ENCODE results near the gene CHID1.

Gene CHID1

DNA sequence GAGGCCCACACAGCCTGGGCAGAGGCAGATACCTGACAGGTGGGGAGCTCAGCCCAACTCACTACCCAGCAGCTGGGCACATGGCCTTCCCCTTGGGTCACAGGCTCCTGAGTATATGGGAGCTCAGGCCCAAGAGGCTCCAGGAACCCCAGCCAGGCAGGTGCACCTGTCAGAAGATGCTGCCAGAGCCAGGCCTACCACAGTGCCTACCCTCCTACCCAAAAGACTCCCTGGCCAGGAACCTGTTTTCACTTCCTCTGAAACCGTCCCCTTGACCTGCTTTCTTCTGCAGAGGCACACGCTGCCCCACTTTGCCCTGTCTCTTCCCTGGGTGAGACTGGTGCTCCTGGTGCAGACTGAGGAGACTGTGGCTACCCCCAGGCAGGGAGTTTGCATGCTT is 2.9 kb downstream of the CHID1 start:
- no peak for DNase-seq

GRCh38 chr11:905952-906351 is 4.7 kb downstream of the CHID1 start:
- DNase-seq = no peak

GRCh38 chr11:904380-904779 is 6.2 kb downstream of the CHID1 start:
- DNase-seq = no peak

DNA sequence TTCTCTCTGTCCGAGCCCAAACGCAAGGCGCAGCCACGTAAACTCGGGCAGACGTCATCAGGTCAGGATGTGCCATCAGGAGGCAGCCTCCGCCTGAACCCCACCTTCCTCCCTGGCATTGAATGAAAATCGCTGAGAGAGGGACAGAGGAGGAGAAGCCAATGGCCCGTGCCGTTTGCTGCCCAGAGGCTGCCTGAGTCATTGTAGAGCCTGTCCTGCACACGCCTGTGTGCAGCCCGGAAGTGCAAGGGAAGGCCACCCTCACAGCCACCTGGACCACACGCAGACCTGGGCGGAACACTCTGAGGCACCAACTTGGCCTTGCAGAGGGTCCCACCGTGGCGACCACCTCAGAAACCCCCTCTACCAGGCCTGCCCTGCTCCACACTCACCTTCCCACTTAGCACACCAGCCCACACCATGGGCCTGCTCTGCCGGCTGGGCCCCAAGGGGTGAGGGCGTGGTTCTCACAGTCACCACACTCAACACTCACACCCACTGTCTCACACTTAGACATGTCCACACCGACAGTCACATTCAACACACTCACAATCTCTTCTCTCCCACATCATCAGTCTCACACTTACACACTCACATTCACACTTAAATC is 9.1 kb downstream of the CHID1 start:
- DNase-seq = no peak

GRCh38 chr11:900545-900944 is 10.1 kb downstream of the CHID1 start:
- no peak for DNase-seq

GRCh38 chr11:899724-900123 is 10.9 kb downstream of the CHID1 start:
- no peak for DNase-seq

GRCh38 chr11:898540-899190 is 11.9 kb downstream of the CHID1 start:
- DNase-seq = no peak

DNA sequence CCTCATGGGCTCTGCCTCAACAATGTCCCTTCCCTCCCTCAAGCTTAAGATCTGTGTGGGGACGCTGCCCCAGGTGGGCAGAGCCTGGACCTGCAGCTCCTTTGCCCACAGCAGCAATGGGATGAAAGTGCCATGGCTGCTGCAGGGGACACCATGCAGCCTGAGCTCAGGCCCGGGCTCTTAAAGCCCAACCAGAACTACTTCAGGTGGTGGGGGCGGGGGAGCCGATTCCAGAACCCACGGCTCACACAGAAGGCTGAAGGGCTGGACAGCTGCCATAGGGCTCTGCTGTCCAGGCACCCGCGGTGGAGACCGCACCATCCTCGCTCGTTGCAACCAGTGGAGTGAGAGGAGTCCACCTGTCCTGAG is 12.5 kb downstream of the CHID1 start:
- DNase-seq = no peak

- DNase-seq = no peak
Observed at GRCh38 chr11:897253-898142, 13.1 kb downstream of the CHID1 start.

DNA sequence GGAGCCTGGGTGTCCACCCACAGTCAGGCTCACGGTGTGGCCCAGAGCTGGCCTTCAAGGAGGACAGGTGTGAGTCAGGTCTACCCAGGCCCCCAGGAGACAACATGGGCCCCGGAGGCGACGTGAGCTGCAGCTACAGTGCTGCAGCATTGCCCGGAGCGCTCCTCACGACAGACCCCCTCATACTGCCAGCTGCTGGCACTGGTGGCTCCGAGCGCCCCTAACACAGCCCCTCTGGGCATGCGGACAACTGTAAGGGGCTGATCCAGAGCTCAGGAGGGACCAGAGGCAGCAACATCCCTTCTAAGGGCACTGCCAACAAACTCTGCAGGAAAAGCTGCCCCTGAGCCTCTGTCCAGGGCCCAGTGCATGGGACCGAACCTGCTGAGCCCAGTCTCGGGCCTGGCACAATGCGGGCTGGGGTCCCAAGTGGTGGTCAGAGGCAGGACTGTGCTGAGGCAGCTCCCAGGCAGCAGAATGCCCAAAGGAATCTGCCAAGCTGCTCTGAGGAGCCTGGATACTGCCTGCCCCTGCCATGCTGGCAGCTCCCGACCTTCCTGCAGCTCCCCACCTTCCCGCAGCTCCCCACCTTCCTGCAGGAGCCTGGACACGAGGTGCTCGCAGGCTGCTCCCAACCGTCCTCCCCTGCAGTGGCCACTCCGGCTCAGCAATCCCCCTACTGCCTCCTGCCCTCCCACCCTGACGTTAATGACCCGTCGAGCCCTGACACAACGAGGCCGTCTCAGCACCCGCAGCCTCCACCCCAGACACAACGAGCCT is 15.1 kb downstream of the CHID1 start:
- no peak for DNase-seq

GRCh38 chr11:894575-895201 is 15.9 kb downstream of the CHID1 start:
- DNase-seq = no peak

GRCh38 chr11:893008-893654 is 17.5 kb downstream of the CHID1 start:
- no peak for DNase-seq

- DNase-seq = no peak
Observed at GRCh38 chr11:890794-891540, 19.6 kb downstream of the CHID1 start.

GRCh38 chr11:889687-890475 is 20.7 kb downstream of the CHID1 start:
- no peak for DNase-seq

GRCh38 chr11:889257-889656 is 21.4 kb downstream of the CHID1 start:
- DNase-seq = no peak

GRCh38 chr11:888310-889212 is 22.0 kb downstream of the CHID1 start:
- no peak for DNase-seq

GRCh38 chr11:887589-887988 is 23.0 kb downstream of the CHID1 start:
- no peak for DNase-seq

DNA sequence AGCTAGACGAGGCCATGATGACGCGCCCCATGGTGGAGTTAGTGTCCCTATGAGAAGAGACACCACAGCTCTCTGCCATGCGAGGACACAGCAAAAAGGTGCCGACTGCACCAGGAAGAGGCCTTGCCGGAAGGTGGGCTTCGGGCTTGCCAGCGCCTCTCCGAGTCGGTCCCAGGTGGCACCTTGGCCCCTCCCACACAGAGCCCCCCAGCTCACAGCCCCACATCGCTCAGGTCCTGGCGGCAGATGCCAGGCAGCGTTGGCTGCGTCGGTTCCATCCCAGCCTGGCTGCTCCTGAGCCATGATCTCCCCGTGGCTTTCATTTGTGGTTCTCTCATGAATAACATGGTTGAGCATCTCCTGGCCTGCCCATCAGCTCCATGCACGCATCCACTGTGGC is 24.0 kb downstream of the CHID1 start:
- DNase-seq = no peak

GRCh38 chr11:884578-885070 is 26.0 kb downstream of the CHID1 start:
- no peak for DNase-seq

Measured in NCI-H1048 (cell line).